Measurements from ENCODE around the gene CELA3B.
A peak's percentile ranks its signal among the peaks of the same experiment; 100 is the strongest.
"Not testable (repeated sequence)": the region's sequence is repeated elsewhere in the genome, so short reads cannot be mapped to it uniquely, and the experiment has no call there.

The CELA3B gene

DNA sequence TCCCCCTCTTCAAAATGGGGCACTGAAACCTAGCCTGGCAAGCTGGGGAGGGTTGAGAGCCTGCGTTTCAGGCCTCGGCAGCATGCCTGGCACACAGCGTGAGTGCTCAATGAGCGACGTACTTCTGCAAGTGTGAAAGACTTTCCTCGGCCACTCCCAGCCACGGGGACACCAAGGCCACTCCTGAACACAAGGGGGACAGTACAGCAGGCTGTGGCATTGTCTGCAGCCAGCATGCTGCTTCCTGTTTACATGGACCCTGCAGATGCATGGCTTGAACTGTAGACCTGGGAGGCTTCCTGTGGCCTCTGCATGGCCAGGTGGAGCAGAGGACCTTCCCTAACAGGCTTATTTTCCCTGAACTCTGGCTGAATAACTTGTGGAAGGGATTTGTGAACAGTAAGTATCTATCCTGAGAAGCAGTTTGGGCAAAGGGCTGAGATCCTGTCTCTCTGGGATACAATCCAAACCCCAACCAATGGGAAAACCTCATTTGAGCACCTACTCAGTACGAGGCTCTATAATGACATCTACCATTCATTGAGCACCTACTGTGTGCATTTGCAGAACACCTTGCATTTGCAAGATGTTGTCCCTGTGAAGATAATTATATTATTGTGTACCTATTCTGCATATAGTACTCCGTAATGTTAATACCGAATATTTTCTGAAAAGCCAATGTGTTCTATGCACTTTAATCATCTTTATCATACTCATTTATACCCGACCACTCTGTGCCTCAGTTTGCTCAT lies 29.8 kb upstream of the CELA3B start:
- DNase-seq, result no peak

DNA sequence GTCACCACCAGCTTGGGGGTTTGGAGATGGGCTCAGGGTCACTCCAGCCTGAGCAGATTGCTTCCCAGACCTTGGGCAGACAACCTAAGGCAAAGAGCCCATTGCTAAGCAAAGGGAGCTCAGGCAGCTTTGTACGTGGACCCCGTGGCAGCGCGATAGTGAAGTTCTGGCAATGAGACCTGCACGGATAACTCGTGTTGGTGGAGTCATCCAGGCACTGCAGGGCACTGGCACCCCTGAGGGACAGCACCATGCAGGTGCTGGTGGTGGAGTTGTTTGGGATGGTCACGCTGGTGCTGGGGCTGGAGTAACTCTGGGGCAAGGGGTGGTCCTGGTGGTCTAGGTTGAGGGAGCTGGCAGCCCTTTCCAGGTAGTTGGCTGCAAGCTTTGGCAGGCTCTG lies 26.1 kb upstream of the CELA3B start:
- DNase-seq, result no peak

DNA sequence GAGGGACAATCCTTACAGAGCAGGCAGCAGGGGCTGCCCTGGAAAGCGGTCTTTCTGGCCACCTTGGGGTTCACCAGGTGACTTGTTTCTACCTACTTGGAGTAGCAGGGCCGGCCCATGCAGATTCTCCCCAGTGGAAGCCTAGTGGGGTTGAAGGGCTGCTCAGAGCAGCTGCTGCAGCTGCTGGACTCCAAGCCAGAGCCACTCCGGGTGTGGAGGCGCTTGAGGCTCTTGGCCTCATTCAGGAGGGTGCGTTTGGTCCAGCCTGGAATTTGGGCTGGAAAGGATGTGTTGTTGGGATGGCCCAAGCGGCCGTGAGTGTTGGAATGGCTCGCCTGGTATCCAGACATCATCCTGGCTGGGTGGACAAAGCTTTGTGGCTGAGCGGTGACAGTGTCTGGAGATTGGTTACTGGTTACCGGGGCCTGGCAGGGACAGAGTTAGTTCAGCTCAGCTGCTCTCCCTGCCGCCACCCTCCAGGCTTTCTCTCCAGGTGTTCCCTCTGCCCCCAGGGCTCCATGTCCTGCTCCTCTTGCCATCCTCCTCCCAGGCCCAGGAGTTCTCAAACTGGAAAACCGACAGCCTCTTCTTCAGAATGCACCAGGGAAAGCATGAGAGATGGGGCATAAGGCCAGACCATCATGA lies 25.5 kb upstream of the CELA3B start:
- DNase-seq, result no peak

DNA sequence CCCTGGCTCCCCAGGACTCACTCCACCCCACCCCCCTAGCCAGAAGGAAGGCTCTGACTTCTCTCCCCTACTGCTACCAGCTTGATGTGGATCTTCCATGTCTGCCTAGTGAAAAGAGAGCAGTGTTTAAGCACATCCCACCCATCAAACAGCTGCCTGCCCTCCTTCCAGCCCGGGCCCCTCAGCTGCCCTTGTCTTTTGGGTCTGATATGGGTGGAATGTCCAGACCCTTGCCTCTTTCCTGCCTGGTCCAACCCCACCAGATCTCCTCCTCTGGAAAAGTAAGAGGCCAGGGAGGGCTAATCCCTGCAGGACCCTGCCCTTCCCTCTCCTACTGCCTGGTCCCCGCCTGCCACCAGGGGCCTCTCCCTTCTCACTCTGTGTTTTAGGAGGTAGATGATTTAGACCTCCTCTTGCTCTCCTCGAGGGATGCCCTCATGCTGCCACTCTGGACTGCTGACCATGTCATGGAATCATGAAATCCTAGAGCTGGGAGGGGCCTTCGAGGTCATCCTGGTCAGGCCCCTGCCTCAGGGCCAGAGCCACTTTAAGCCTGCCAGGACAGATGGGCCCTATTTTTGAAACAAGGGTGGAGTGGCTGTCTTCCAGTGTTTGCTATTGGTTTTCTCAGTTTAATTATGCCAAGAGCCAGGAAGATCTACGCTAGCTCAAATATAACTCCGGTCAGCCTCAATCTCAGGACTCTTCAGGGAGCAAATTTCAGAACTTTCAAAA lies 23.9 kb upstream of the CELA3B start:
- DNase-seq, result no peak

DNA sequence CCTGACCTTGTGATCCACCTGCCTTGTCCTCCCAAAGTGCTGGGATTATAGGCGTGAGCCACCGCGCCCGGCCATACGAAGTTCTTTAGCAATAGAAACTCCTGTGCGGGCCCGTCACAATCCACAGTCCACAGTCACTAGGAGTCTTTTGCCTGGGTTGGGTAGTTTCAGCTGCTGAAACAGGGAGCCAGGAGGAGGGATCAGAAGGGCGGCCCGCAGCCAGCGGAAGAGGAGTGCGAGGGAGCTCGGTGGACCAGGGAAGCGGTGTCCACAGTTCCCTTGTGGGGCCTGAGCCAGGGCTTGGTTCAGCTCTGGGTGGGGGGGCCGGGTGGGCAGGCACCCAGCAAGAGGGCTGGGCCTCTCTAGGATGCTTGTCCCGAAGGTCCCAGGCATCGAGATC lies 21.8 kb upstream of the CELA3B start:
- no peak for DNase-seq

DNA sequence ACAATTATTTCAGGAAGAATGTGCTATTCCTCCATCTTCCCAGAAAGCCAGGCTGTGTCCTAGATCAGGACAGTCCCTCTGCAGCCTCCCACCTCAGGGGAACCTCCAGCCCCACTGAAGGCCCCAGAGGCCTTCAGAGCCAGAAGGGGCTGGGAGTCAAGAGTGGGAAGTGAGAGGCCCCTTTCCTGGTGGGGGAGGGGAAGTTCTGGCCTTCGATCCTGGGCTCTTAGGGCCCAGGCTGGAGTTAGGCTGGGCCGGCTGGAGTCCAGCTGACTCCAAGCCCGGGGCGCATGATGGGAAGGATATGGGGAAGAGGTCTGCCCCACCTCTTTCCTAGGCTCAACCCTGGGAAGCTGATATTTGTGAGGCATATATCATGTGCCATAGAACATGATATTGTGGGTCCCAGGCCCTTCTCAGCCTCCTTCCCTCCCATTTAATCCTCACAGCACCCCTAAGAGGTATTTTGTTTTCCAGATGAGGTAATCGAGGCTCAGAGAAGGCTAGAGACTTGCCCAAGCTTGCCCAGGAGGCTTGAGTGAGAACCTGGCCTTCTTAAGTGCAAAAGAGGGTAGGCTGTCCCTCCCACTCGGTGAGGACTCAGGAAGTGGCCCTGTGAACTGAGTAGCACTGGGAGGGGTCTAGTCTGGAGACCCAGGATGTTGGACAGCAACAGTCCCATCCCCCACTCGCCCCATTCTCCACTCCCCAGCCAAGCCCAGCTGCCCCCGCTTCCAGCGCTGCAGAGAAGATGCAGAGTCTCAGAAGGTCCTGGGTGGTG lies 21.1 kb upstream of the CELA3B start:
- DNase-seq, result no peak

DNA sequence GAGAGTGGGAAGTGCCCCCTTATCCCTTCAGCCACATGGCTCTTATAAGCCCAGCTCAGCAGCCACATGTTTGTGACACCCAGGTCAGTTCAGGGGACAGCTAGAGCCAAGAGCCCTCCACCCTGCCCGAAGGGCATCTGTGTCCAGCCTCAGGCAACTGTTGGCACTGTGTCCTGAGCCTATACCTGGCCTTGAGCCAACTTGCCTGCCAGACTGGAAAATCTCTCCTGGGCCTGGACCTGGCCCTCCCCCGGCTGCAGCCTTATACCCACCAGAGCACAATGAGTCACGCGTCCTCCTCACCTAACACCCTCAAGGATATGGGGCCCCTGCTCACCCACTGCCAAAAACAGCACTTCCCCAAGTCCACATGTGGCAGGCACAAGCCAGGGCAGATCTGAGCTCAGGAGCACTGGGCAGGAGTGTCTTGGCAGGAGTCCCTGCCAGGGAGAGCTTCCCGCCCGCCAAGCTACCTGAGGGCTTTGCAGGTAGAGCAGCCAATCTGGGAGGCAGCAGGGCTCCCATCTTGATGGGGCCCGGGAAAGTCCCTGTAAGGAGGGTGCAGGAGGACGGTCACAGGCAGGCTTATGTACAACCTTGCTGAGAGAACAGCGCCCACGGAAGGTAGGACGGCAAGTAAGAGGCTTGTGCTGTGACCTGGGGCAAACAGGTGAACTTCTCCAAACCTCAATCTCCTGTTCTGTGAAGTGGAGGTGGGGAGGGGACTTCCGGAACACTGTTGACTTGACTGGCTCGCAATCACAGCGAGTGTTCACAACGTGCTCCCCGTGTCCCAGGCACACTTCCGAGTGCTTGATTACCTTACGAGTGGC lies 19.9 kb upstream of the CELA3B start:
- peak; percentile 20 to 64 for DNase-seq

DNA sequence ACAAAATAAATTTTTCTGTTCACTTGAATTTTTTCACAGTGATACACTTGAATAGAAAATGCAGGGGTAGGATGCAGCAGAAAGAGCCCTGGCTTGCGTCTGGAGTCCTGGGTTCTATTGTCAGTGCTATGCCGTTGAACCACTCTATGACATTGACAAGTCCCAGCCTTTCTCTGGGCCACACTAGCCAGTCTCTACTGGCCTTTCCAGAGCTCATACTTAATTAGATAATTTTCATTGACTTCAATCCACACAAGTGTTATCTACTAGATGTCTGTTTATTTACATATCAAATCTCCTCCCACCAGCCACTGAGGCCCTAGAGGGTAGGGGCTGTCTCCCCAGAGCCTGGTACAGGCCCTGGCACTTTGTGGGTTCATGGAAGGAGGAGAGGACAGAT lies 15.5 kb upstream of the CELA3B start:
- no peak for DNase-seq

DNA sequence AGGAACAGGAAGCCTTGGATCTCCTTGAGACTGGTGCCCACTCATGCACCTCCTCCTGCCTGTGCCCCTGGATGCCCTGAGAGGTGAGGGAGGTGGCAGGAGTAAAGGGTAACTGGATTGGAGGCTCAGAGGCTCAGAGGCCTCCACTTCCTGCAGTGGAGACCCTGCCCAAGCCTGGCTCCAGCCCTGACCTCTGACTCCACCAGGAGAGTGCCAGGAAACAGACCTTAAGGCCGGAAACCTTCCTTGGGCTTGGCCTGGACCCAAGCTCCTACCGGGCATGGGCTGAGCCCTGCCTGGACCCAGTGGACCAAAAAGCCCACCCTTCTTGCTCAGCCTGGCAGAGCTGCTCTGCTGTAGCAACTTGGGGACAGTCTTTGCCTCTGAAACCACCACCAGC lies 15.0 kb upstream of the CELA3B start:
- no peak for DNase-seq

DNA sequence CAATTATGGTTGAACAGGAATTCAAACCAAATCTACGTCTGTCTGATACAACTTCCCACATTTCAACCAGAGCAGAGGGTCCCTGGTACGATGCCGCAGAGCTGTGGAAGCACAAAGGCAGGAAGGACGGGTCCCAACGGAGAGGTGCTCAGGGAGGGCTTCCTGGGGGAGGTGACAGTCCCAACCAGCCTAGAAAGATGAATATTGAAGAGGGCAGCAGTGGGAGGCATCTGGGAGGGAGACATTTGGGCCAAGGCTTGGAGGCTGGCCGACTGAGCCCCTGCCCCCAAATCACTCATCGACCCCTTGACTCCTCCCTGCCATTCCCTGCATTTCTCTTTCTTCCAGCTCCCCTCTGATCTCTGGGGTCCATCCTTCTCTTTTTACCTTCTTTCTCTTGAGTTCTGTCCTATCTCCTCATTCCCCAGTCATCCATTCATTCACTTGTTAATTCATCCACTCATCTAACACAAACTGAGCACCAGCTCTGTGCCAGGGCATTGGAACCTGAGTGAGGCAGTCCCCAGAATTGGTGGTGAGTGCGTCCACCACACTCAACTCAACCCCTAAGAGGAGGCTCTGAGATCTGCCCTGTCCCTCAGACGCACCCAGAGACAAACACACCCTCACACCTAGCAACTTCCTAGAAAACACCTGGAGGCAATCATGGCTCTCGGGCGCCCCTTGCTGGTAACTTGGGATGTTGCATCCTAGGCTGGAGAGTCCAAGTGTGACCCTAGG lies 13.2 kb upstream of the CELA3B start:
- DNase-seq, result peak; percentile 68 to 77

DNA sequence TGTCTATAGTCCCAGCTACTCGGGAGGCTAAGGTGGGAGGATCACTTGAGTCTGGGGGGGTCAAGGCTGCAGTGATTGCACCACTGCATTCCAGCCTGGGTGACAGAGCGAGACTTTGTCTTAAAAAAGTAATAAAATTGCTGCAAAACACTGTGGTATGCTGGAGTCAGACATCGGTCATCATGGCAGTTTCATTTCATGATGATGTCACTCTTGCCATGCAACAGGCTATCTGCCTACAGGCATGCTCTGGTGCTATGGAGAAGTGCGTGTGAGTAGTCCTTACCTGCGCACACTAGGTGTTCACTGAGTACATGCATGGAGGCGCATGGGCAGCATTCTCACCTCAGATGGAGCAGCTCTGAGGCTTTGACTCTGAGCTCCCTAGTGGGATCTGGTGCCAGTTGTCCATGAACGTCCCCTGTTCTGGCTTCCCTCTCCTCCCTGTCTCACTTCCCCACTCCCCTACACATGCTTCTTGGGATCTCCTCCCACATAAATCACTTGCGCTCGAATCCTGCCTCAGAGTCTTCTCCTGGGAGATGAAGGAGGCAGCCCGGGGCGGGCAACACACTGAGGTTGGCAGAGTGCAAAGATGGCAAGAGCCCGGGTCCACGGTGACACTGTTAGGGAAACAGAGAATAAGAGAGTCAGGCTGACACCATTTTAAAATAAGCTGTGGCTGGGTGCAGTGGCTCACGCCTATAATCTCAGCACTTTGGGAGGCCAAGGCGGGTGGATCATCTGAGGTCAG lies 10.4 kb upstream of the CELA3B start:
- no peak for DNase-seq

DNA sequence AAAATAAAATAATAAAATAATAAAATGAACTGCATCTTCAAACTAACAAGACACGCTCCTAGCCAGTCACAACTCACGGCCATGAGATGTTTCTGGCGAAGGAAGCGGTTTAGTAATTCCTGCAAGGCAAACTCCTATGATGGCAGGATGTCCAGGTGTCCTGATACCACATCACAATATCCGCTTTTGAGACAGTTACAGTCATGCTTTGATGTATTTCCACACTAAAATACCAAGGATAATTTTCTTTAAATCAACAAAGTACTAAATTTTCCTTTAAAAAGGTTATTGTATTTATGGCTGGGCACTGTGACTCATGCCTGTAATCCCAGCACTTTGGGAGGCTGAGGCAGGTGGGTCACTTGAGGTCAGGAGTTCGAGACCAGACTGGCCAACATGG lies 9.6 kb upstream of the CELA3B start:
- not testable (repeated sequence) for DNase-seq

DNA sequence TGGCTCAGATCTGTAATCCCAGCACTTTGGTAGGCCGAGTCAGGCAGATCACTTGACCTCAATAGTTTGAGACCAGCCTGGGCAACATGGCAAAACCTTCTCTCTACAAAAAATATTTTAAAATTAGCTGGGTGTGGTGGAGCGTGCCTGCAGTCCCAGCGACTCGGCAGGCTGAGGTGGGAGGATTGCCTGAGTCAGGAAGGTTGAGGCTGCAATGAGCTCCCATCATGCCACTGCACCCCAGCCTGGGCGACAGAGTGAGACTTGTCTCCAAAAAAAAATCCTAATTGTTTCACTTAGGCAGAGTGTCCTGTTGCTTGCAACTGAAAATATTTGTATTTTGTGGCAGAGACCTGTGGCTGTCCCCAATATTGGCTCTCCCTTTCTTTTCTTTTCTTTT lies 7.8 kb upstream of the CELA3B start:
- not testable (repeated sequence) for DNase-seq

DNA sequence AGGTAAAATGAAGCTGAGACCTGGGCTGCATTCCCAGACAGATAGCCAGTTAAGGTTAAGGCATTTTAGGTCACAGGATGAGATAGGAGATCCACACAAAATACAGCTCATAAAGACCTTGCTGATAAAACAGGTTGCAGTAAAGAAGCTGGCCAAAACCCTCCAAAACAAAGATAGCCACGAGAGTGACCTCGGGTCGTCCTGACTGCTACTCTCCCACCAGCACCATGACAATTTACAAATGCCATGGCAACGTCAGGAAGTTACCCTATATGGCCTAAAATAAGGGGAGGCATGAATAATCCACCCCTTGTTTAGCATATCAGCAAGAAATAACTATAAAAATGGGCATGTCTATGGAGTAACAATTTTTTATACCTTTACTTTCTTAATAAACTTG lies 6.3 kb upstream of the CELA3B start:
- DNase-seq, result not testable (repeated sequence)

DNA sequence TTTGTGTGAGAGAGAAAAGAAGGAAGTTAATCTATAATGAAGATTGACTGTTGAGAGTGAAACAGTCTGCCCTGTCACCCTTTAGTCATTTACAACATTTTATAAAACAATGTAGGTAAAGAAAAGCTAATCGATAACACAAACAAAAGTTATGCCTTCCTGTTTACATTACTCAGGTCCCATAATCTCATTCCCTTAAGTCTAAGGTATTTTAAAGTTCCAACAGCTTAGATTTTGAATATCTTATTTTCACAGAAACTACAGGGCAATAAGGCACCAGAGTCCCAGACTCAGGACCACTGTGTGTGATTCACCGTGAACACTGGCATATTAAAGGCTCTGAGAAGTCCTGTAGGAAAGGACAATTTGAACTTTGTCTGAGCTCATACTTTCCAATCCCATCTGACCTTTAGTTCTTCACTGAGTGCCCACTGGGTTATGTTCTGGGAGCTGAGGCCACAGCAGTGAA lies 3.8 kb upstream of the CELA3B start:
- not testable (repeated sequence) for DNase-seq

DNA sequence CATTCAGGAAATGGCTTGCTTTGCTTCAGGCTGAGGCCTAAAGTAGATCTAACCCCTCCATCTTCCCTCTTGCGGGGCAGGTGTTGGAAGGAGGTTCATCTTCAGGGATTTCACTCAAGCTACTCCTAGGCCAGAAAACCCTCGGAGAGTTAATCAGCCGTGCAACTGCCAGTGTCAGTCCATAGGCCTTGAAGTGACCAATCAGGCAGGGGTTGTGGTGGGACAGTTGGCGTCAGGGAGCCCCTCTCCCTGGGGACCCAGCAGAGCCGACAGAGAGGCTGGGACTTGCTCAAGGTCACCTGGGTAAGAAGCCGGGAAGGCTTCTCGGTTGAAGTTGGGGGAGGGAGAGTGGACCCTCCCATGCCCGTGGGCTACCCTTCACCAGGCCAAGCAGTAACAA lies 2.9 kb upstream of the CELA3B start:
- not testable (repeated sequence) for DNase-seq

DNA sequence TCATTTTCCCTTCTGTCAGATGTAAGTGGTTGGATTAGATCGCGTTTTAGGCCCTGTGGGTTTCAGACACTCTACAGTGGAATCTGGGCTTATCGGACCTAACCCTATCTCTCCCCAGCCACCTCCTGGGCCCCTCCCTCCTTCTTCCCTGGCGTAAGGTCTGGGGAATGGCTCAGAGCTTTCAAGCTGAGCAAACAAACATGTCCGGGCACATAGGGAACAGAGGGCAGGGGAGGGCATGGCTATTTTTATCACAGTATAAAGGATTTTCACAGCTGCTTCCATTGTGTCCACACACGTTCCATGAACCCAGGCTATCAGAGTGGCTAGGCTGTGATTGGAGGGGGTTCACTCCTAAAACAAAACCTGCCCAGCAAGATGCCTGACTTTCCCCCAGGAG lies 2.1 kb upstream of the CELA3B start:
- not testable (repeated sequence) for DNase-seq

DNA sequence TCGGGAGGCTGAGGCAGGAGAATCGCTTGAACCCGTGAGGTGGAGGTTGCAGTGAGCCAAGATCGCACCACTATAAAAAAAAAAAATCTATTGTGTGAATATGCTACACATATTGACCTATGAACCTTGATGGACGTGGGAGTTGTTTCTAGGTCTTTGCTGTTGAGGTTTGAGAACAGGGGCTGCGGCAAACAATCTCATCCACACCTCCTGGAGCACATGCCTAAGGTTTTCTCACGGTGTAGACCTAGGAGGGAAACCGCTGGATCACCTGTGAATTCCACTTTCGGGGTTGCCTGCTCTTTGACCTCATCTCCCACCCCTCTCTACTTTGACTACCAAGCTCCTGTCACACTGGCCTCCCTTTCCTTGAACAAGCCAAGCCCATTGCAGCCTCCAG lies 1.5 kb upstream of the CELA3B start:
- DNase-seq, result not testable (repeated sequence)

DNA sequence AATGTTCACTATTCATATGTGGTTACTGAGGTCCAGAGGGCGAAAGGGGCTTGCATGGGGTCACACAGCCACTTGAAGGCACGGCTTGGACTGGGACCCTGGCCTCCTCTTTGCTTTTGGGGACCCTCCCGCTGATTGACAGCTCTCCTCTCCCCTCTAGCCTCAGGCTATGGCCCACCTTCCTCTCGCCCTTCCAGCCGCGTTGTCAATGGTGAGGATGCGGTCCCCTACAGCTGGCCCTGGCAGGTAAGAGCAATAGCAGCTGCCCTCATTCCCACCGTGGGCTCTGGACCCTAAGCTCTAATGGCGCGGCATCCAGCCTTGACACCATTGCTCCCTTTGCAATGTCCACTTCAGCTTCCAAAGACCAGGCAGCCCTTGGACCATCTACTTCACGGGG lies 1.4 kb downstream of the CELA3B start:
- not testable (repeated sequence) for DNase-seq

DNA sequence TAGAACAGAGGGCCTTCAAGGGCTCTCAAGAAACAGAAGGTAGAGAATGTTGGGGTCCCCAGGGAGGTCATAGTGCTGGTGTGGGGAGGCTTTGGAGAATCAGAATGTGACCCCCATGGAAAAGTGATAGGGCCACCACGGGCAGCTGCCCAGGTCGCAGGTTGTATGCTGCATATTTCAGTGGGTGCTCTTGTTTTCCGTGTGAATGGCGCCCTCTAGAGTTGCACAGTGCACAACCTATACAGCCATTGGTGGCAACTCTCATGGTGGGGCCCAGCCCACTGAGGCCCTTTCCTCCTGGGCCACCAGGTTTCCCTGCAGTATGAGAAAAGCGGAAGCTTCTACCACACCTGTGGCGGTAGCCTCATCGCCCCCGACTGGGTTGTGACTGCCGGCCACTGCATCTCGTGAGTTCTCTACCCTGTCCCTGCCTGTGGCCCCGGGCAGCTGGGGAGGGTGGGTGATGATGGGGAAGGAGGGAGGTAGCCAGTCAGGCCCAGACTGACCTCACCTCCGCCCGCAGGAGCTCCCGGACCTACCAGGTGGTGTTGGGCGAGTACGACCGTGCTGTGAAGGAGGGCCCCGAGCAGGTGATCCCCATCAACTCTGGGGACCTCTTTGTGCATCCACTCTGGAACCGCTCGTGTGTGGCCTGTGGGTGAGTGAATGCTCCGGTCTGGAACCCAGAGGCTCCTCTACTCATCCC lies 3.8 kb downstream of the CELA3B start:
- not testable (repeated sequence) for DNase-seq

Measured in stimulated activated CD4-positive, alpha-beta T cell treated with anti-CD3 and anti-CD28 coated beads, Interleukin-4, amount 100 ng/mL, for 4 hours (primary cell).